Stimulated activated CD4-positive, alpha-beta T cell treated with anti-CD3 and anti-CD28 coated beads, Interleukin-2, amount 100 ng/mL, for 4 hours (primary cell): ENCODE data around the gene CCL20.

Experiments used
- DNase-seq: peaks from one replicate; pipeline ENCODE4 v3.0.0-alpha.2; 2020; ENCODE audit warnings: low read depth

The CCL20 gene

DNA sequence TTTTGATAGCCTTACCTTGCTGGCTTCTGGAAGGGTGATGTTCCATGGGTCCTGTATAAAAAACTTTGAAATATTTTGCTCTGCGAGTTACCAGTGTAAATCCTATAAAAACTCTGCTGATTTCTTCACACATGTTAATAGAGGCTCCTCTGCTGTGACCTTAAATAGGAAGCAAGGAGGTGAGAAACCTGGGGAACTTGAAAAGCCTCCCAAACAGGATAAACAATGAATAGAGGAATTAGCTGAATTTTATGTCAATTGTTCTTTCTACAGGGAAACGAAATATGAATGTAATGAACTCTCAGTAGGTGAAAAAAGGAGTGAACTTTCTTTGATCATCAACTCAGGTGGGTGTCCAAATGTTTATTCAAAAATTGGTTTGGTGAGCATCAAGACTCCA is 10.8 kb upstream of the CCL20 start:
- no peak for DNase-seq

- DNase-seq, result no peak
These were observed 8.7 kb upstream of the CCL20 start for GRCh38 chr2:227804975-227805374.

GRCh38 chr2:227805578-227805977 is 8.1 kb upstream of the CCL20 start:
- no peak for DNase-seq

DNA sequence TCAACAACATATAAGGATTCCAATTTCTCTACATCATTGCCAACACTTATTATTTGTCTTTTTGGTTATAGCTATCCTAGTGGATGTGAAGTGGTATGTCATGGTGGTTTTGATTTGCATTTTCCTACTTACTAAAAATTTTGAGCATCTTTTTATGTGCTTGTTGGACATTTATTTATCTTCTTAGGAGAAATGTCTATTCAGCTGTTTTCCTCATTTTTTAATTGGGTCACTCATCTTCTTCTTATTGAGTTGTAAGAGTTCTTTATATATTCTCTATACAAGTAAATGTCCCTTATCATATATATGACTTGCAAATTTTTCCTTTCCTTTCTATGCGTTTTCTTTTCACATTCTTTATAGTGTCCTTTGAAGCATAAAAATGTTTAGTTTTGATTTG is 4.7 kb upstream of the CCL20 start:
- no peak for DNase-seq

DNA sequence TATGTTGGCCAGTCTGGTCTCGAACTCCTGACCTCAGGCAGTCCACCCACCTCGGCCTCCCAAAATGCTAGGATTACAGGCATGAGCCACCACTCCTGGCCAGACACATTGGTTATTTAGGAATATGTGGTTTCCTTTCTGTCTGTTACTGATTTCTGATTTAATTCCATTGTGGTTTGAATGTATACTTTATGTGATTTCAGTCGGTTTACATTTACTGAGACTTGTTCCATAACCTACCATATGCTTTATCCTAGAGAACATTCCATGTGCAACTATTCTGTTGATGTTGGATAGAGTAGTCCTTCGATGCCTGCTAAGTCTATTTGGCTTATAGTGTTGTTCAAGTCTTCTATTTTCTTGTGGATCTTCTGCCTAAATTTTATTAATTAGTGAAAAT is 1.6 kb upstream of the CCL20 start:
- no peak for DNase-seq

DNA sequence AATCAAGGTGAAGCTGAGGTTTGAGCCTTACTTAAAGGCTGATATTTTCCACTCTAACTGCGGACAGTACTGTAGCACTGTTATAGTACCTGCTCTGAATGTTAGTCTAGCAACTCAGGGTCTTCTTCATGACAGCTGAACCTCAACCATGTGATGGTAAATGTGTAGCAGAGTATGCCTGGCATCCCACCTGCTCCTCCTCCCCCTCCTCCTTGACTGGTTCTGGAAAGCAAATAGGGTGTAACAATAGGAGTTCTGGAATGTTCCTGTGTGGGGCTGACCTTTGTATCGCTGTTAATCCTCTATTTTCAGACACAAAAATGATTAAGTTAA is 447 bp upstream of the CCL20 start:
- DNase-seq, result no peak

DNA sequence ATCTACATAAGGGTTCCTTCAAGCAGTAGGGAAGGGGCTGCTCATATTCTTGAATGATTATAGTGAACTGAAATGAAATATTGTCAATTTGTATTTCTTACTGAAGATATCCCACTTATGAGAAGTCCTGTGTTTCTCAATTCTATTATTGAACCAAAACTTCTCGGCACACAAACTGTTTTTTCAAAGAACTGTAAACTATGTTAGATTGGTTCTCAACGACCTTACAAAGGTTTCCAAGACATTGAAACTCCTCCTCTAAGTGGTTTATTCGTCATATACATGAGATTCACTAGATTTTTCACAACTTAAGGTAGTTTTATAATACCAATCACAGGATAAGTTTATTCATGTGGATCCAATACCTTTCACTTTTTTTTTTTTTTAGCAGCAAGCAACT is 1.4 kb downstream of the CCL20 start:
- no peak for DNase-seq

GRCh38 chr2:227816507-227817294 is 3.1 kb downstream of the CCL20 start:
- no peak for DNase-seq

- DNase-seq, result no peak
These were observed 3.7 kb downstream of the CCL20 start for GRCh38 chr2:227817336-227817735.

DNA sequence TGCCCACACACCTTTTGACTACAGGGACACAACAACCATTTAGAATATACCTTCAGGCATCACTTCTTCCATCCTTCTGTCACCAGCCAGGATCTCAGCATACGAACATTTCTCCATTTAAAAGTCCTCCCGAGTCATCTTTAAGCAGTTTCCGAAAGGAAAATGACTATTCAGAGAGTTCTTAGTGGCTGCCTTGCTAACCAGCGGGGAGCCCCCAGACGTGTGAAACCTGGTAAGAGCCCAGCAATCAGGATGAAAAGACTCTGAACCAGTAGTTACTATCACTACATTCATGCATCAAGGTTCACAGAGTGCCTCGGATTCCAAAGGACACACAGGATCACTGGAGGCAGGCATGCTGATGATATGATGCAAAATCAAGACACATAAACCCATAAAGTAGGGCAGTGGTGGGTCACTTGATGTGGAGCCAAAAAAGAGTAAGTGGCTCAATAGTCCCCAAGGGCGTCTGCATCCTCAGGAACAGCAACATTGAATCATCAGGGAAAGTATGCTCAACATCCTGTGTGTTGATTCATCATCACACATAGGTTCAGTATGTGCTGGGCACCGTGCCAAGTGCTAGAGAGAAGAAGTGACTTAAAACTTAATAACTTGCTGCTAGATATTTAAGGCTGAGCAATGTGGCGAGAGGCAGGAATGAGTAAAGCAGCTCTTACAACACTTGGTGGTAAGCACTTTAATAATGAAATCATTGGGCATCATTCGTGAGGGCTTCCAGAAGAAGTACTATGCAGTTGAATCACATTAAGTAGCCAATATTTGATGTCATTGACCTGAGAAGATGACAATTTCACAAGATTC is 4.4 kb downstream of the CCL20 start:
- peak; percentile 44 for DNase-seq

- DNase-seq, result no peak
These were observed 5.2 kb downstream of the CCL20 start for GRCh38 chr2:227818675-227819397.

DNA sequence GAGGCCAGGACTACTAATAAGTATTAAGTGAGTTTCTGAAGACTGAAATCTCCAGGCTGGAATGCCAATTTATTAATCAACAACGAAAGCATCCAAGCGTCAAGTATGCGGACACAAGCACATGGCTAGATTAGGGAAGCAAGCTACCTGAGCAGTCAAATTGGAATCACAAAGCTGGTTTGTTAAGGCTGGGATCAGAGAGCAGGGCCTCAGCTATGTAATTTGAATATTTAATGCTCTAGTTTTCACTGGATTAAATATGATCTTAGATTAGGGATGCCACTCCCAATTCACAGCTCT is 5.7 kb downstream of the CCL20 start:
- DNase-seq, result no peak

GRCh38 chr2:227821043-227821942 is 7.7 kb downstream of the CCL20 start:
- no peak for DNase-seq

DNA sequence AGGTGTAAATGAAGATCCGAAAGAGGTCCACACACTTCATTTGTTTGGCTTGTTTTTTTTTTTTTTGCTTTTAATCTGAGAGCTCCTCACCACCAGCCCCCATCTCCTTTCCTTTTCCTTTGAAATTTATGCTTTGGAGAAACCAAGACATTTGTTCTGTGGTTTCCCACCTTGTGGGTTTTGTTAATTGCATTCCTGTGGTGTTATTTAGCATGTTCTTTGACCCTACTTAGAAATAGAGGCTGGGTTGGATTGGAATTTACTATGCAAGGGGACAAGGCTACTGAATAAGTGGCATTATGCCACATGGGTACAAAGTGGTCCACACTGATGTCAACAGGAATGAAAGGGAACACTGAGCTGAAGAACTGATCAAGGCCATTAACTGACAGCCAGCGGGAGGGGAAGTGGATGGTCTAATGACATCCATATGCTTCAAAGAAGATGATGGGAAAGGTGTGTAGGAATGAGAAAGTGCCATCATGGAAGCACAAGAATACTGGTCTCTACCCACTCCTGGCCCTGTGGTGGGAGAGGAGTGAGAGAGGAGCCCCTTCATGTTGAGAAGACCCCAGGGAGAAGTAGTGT is 8.9 kb downstream of the CCL20 start:
- DNase-seq, result no peak

DNA sequence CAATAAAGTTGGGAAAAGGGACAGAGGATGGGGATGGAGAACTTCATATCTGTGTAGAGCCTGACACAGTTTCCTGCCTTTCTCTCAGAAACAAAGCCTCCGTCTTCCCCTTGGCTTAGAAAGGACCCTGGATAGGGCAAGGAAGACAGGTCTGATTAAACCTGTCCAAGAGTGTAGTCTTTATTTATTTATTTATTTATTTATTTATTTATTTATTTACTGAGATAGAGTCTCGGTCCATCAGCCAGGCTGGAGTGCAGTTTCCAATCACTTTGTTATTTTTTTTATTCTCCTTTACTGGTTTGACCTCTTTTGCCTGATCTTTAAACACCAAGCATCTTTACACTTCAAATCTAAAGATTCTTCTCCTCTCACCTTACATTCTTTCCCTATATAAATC is 10.3 kb downstream of the CCL20 start:
- no peak for DNase-seq

DNA sequence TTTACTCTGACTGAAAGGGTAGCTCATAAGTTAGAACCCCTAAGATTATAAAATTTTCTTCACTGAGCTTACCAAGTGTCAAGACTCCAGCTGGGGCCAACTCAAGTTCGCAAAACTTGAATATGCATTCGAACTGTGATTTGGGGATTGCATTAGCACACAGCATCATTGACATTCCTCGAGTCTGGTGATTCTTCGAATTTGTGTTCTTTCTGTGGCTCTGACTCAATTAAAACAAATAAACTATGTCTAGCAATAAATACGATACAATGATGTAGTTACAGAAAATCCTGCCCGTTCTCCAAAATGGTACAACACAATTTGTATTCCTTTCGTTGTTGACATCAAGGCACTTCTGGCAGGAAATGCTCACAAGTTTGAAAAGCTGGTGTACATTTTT is 11.1 kb downstream of the CCL20 start:
- no peak for DNase-seq

DNA sequence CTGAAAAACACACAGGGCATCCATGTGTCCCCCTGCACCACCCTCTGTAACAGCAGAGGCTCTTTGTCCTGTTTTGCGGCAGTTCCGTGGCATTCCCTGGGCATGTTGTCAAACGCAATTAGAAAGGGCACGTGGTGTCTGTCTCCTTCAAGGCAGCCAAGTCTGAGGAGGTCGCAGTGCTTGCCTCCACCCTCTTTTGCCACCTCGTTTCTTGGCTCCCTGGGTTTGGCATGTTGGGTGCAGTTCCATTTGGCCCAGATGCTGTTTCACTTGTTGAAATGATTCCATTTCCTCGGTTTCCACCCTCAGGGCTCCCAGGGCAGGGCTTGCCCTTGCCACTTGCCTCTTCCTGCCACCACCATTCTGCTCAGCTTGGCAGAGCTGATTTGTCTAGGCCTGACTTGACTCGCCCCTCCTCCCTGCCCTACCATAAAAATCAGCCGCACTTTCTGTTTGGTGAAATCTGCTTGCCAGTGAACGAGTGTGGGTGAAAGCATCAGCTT is 12.4 kb downstream of the CCL20 start:
- DNase-seq, result no peak

DNA sequence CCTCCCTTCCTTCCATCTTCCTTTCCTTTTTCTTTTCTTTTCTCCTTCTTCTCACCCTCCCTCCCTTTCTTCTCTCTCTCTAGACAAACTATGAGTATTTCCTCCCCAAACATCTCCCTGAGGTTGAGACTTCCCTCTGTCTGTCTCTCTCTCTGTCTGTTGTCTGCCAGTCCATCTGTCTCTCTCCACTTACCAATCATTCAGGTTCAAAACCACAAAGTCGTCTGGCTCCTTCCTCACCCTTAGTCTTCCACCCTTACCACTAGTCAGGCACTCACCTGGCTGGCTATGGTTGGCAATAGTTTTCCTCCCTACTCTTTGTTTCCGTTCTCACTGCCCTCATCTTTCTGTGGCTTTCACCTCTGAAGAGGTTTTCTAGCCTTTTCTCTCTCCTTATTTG is 12.9 kb downstream of the CCL20 start:
- DNase-seq, result no peak

DNA sequence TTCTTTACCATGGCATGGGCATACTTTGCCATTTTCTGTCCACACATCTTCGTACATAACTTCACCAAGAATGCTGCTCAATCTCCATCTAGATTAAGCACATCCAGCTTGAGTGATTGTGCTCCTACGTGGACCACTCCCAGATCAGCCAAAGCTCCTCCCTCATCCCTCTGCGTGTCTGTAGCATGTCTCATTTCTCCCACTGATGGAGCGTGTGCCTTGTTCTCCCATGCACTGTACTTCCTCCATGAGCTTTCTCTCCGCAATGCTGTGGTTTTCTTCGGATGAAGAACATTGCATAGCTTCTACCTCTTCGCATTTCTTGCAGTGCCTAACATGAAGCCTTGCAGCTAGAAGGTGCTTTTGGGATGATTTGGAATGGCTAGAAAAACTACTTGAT is 13.5 kb downstream of the CCL20 start:
- no peak for DNase-seq

- DNase-seq, result no peak
These were observed 14.9 kb downstream of the CCL20 start for GRCh38 chr2:227828477-227828912.

- DNase-seq, result no peak
These were observed 15.7 kb downstream of the CCL20 start for GRCh38 chr2:227829337-227829736.

- DNase-seq, result no peak
These were observed 20.8 kb downstream of the CCL20 start for GRCh38 chr2:227834423-227834822.
